CD4-positive, alpha-beta T cell treated with Interleukin-1 beta for 1 hour (primary cell): ENCODE results near the gene RIN3.

Experiments
- DNase-seq, 2 donors: peaks; one replicate each; pipeline ENCODE4 v3.0.0-alpha.2; 2020 to 2022

RIN3 gene

GRCh38 chr14:92578511-92578910 lies 64.9 kb downstream of the RIN3 start:
- DNase-seq = no peak

GRCh38 chr14:92579244-92579936 lies 65.8 kb downstream of the RIN3 start:
- no peak for DNase-seq

GRCh38 chr14:92581206-92581605 lies 67.6 kb downstream of the RIN3 start:
- DNase-seq = no peak

GRCh38 chr14:92581966-92582566 lies 68.5 kb downstream of the RIN3 start:
- DNase-seq = no peak

- peak; percentile 43 to 62 for DNase-seq
Measured at GRCh38 chr14:92582706-92583452, 69.3 kb downstream of the RIN3 start.

- DNase-seq = no peak
Measured at GRCh38 chr14:92584220-92584619, 70.6 kb downstream of the RIN3 start.

GRCh38 chr14:92584816-92585215 lies 71.2 kb downstream of the RIN3 start:
- DNase-seq = peak; percentile 25 to 67

GRCh38 chr14:92585981-92586937 lies 72.7 kb downstream of the RIN3 start:
- DNase-seq = peak; percentile 15 to 59

- DNase-seq = peak in 1 of 2 donors; percentile 43
Measured at GRCh38 chr14:92586963-92587699, 73.5 kb downstream of the RIN3 start.

GRCh38 chr14:92587700-92588085 lies 74.1 kb downstream of the RIN3 start:
- DNase-seq = no peak

- peak; percentile 24 to 29 for DNase-seq
Measured at GRCh38 chr14:92589213-92589852, 75.8 kb downstream of the RIN3 start.

- DNase-seq = no peak
Measured at GRCh38 chr14:92590176-92590575, 76.6 kb downstream of the RIN3 start.

- no peak for DNase-seq
Measured at GRCh38 chr14:92590941-92591340, 77.4 kb downstream of the RIN3 start.

GRCh38 chr14:92591346-92591745 lies 77.8 kb downstream of the RIN3 start:
- DNase-seq = no peak

GRCh38 chr14:92595267-92595666 lies 81.7 kb downstream of the RIN3 start:
- no peak for DNase-seq

- no peak for DNase-seq
Measured at GRCh38 chr14:92596331-92596907, 82.8 kb downstream of the RIN3 start.

GRCh38 chr14:92597906-92598905 lies 84.6 kb downstream of the RIN3 start:
- DNase-seq = no peak

- DNase-seq = no peak
Measured at GRCh38 chr14:92599811-92600210, 86.2 kb downstream of the RIN3 start.

GRCh38 chr14:92600318-92601053 lies 86.9 kb downstream of the RIN3 start:
- DNase-seq = peak in 1 of 2 donors; percentile 24
